Measurements from ENCODE around the gene CD36. TPM values are rescaled to one million over a fixed set of nuclear protein-coding genes. Genes with fewer than 3 reads are reported as not detected.
A peak's percentile ranks its signal among the peaks of the same experiment; 100 is the strongest.

CD36 gene
- total and polyA plus RNA-seq, 12 donors = 190 to 1,458 (median 916) TPM

DNA sequence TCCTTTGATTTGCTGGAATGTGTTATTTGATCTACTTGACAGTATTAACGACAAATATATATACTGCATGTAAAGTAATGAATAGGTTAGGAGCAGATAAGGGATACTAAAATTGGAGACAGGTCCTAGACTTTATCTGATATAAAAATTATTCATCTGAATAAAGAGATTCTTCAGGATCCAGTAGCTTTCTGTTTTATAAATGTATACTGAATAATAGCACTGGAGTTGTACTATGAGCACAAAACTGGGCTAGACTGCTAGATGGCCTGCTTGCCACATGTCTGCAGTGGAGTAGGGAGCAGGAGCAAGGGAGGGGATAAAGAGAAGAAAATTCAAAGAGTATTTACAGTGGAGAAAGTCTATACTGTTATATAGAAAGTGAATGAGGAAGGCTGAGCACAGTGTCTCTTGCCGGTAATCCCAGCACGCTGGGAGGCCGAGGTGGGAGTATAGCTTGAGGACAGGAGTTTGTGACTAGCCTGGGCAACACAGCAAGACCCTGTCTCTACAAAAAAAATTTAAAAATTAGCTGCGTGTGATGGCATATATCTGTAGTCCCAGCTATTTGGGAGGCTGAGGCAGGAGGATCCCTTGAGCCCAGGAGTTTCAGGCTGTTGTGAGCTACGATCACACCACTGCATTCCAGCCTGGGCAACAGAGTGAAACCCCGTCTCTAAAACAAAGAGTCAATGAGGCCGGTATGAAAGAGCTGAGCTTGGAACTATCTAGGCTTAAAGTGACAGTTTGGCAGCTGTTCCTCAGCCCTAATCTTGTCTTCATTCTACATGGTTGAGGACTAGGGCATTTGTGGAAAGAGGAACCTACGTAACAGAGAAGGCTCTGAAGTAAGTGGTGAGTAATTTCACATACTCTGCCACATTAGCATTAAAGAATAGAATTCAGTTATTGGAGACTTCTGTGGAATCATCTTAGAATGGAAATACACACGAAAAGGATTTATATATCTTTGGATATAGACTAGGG lies 41.8 kb downstream of the CD36 start:
- no peaks in the 10 kb centered on the region for H3K27me3 ChIP-seq
- H3K4me1 ChIP-seq = peaks cover 0 to 38% (median 12%) of the 10 kb centered on the region in 9 donors
- H3K27ac ChIP-seq = peak overlapping the region in 9 of 10 donors; percentile 4 to 67 (median 52)
- peaks cover 0 to 11% (median 0%) of the 10 kb centered on the region in 11 donors for H3K9me3 ChIP-seq
- peak; percentile 43 to 87 (median 84) for ATAC-seq
- TF ChIP-seq CTCF (IDR thresholded peaks at IDR 0.05) = no peak
- peaks cover 0 to 37% (median 0%) of the 10 kb centered on the region in 9 donors for H3K36me3 ChIP-seq
- DNase-seq = no peak
- intact Hi-C loops (cut with DNase I) = loop anchor here in 3 of 10 donors (5.0 kb wide), 2 partner anchors 228 to 253 kb away; no protein-coding TSS in a partner anchor
- no peak overlapping the region for H3K4me3 ChIP-seq
- 57% methylated on average over 10 of the region's 10 CpGs for WGBS, 2 donors

DNA sequence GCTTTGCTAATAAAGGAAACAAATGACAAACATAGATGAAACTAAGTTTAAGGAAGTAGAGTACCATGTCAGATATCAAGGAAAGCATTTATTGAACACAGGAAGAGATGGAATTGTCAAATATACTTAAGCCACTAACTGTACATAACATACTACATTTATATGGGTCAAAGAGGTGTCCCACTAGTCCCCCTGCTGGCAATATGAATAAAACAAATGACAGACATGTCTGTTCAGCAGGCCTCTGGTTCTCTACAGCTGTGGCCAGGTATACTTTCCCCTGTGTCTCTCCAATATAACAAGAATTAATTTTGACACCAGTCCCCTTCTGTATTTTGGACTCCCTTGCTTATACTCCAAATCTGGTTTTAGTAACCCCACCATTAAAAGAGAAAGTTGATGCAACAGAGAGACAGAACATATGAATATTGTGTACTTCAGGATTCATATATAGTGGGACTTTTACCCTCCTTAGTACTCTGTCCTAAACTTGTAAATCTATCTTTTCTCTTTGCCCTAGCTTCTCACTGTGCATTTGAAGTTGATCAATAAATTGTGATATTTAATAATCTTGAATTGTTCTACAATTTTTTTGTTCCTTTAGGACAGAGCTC lies 42.9 kb downstream of the CD36 start:
- intact Hi-C loops (cut with DNase I) = loop anchor here in 1 of 10 donors (5.0 kb wide), 1 partner anchor 254 kb away; no protein-coding TSS in a partner anchor
- peak; percentile 20 to 67 (median 52) for TF ChIP-seq CTCF (IDR thresholded peaks at IDR 0.05)
- peaks cover 0 to 38% (median 12%) of the 10 kb centered on the region in 9 donors for H3K4me1 ChIP-seq
- DNase-seq (no peak), ATAC-seq (peak; percentile 67 to 88 (median 74))
- H3K27ac ChIP-seq = peak overlapping the region in 7 of 10 donors; percentile 13 to 67 (median 55)
- peaks cover 0 to 25% (median 0%) of the 10 kb centered on the region in 9 donors for H3K36me3 ChIP-seq
- H3K9me3 ChIP-seq = peaks cover 0 to 18% (median 3%) of the 10 kb centered on the region in 11 donors
- no peak overlapping the region for H3K4me3 ChIP-seq
- H3K27me3 ChIP-seq = no peaks in the 10 kb centered on the region

- peaks cover 0 to 38% (median 12%) of the 10 kb centered on the region in 9 donors for H3K4me1 ChIP-seq
- no peaks in the 10 kb centered on the region for H3K27me3 ChIP-seq
- no peak overlapping the region for H3K4me3 ChIP-seq
- peak in 1 of 8 donors; percentile 10 for ATAC-seq
- intact Hi-C loops (cut with DNase I) = loop anchor here in 1 of 10 donors (5.0 kb wide), 1 partner anchor 255 kb away; no protein-coding TSS in a partner anchor
- 90% methylated on average over 19 of the region's 19 CpGs for WGBS, 2 donors
- H3K36me3 ChIP-seq = peaks cover 0 to 12% (median 0%) of the 10 kb centered on the region in 9 donors
- H3K9me3 ChIP-seq = peaks cover 0 to 18% (median 3%) of the 10 kb centered on the region in 11 donors
- H3K27ac ChIP-seq = no peak overlapping the region
- no peak for DNase-seq
- no peak for TF ChIP-seq CTCF (IDR thresholded peaks at IDR 0.05)
These were observed 44.3 kb downstream of the CD36 start for GRCh38 chr7:80682744-80683143.

- no peak overlapping the region for H3K4me3 ChIP-seq
- peaks cover 0 to 25% (median 3%) of the 10 kb centered on the region in 11 donors for H3K9me3 ChIP-seq
- WGBS, 2 donors = 95 to 97% methylated on average over 2 of the region's 2 CpGs
- no peak for TF ChIP-seq CTCF (IDR thresholded peaks at IDR 0.05)
- DNase-seq = no peak
- peaks cover 0 to 9% (median under 1%) of the 10 kb centered on the region in 9 donors for H3K4me1 ChIP-seq
- intact Hi-C loops (cut with DNase I) = no loop called here
- no peaks in the 10 kb centered on the region for H3K36me3 ChIP-seq
- H3K27ac ChIP-seq = no peak overlapping the region
- ATAC-seq = no peak
- H3K27me3 ChIP-seq = no peaks in the 10 kb centered on the region
These were observed 48.1 kb downstream of the CD36 start for GRCh38 chr7:80686576-80686975.

Data from heart right ventricle (tissue), 16 donors.